Activated B cell treated with CpG ODN at 0.5 μM for 24 hours (primary cell): ENCODE measurements around the gene CD79A. TPM values are rescaled to one million over a fixed set of nuclear protein-coding genes. Genes with fewer than 3 reads are reported as not detected.

Experiments
- ATAC-seq: fragments of 200-7000 bp; cut with Tn5 transposase; one replicate; pipeline ENCODE4 v1.10.0; 2021; ENCODE audit warnings: low read depth, mild to moderate bottlenecking, moderate library complexity
- CTCF ChIA-PET: fragments of 350-600 bp; sonication (Branson Sonifier 250); formaldehyde crosslinking; loops from one replicate; lab custom pipeline; 2021; ENCODE audit warnings: antibody characterized with exemption; lab: Charles Lee
- POLR2A ChIA-PET: fragments of 350-600 bp; sonication (Branson Sonifier 250); formaldehyde crosslinking; loops from one replicate; lab custom pipeline; 2021; ENCODE audit warnings: antibody characterized with exemption; lab: Charles Lee
- DNase-seq: peaks from one replicate; pipeline ENCODE4 v3.0.0; 2022
- H3K27ac Mint-ChIP-seq: one replicate; pipeline ENCODE4 v1.8.0; 2020; ENCODE audit warnings: mixed read lengths
- H3K27me3 Mint-ChIP-seq: one replicate; pipeline ENCODE4 v1.8.0; 2021; ENCODE audit warnings: mixed read lengths
- H3K36me3 Mint-ChIP-seq: one replicate; pipeline ENCODE4 v1.8.0; 2021; ENCODE audit warnings: low read depth, mixed read lengths
- H3K4me1 Mint-ChIP-seq: one replicate; pipeline ENCODE4 v1.8.0; 2021; ENCODE audit warnings: mixed read lengths
- H3K4me3 Mint-ChIP-seq: one replicate; pipeline ENCODE4 v1.8.0; 2020; ENCODE audit warnings: mild to moderate bottlenecking, mixed read lengths
- H3K9me3 Mint-ChIP-seq: one replicate; pipeline ENCODE4 v1.8.0; 2020; ENCODE audit warnings: mixed read lengths
- CTCF ChIP-seq: fragments of 200-600 bp; IDR thresholded peaks from one replicate; pipeline ENCODE4 v1.8.0; 2022; ENCODE audit warnings: antibody characterized with exemption, mild to moderate bottlenecking
- intact Hi-C: fragments of 100-400 bp; cut with micrococcal nuclease; formaldehyde crosslinking; loops from one replicate; pipeline ENCODE4 v1.15.1; 2024
- total RNA-seq: library from RNA; stranded (reverse); gene quantifications from 2 replicates; pipeline ENCODE4 v1.2.3, GENCODE V29; 2022

The CD79A gene
- total RNA-seq, 1 donor from 2014 or later: 889 TPM

- no peak for TF ChIP-seq CTCF
- ChIA-PET POLR2A (no interaction called here), CTCF (no interaction called here)
- Mint-ChIP-seq H3K36me3 (no peaks in the 10 kb centered on the region), H3K27me3 (peaks cover 14% of the 10 kb centered on the region), H3K4me1 (peaks cover 38% of the 10 kb centered on the region), H3K4me3 (no peak overlapping the region), H3K9me3 (no peaks in the 10 kb centered on the region), H3K27ac (no peak overlapping the region)
- intact Hi-C loops: no loop called here
- no peak for ATAC-seq
- DNase-seq: no peak
These were observed 48.3 kb downstream of the CD79A start for GRCh38 chr19:41925208-41926003.

GRCh38 chr19:41926028-41926762, 49.1 kb downstream of the CD79A start:
- H3K4me3 Mint-ChIP-seq: no peak overlapping the region
- H3K4me1 Mint-ChIP-seq: peaks cover 41% of the 10 kb centered on the region
- POLR2A ChIA-PET: interaction anchor here (5.5 kb wide), 1 partner anchor 50 kb away, joined by 44 read pairs; the partner anchor contains the start of gene CD79A
- peaks cover 12% of the 10 kb centered on the region for H3K27me3 Mint-ChIP-seq
- intact Hi-C loops: no loop called here
- DNase-seq (no peak), ATAC-seq (no peak)
- CTCF ChIA-PET: no interaction called here
- no peak for TF ChIP-seq CTCF
- no peaks in the 10 kb centered on the region for H3K9me3 Mint-ChIP-seq
- H3K27ac Mint-ChIP-seq: no peak overlapping the region
- no peaks in the 10 kb centered on the region for H3K36me3 Mint-ChIP-seq

GRCh38 chr19:41926763-41927496, 49.9 kb downstream of the CD79A start:
- H3K9me3 Mint-ChIP-seq: no peaks in the 10 kb centered on the region
- no peak overlapping the region for H3K4me3 Mint-ChIP-seq
- intact Hi-C loops: no loop called here
- H3K36me3 Mint-ChIP-seq: no peaks in the 10 kb centered on the region
- DNase-seq (no peak), ATAC-seq (no peak)
- TF ChIP-seq CTCF: no peak
- POLR2A ChIA-PET: interaction anchor here (1.1 to 5.5 kb wide), 5 partner anchors 19 to 67 kb away, joined by 3 to 44 read pairs (median 12); partner anchors contain the start of genes CD79A and RPS19
- CTCF ChIA-PET: interaction anchor here (1.5 kb wide), 1 partner anchor 67 kb away, joined by 5 read pairs; the partner anchor contains the start of gene RPS19
- H3K4me1 Mint-ChIP-seq: peaks cover 39% of the 10 kb centered on the region
- H3K27me3 Mint-ChIP-seq: peaks cover 10% of the 10 kb centered on the region
- no peak overlapping the region for H3K27ac Mint-ChIP-seq

- Mint-ChIP-seq H3K4me1 (peaks cover 37% of the 10 kb centered on the region), H3K4me3 (no peak overlapping the region)
- POLR2A ChIA-PET: interaction anchor here (1.0 to 5.5 kb wide), 6 partner anchors 18 to 68 kb away, joined by 3 to 44 read pairs (median 8); partner anchors contain the start of genes CD79A and RPS19
These were observed 50.6 kb downstream of the CD79A start for GRCh38 chr19:41927497-41928192.

More at GRCh38 chr19:41927497-41928192, 50.6 kb downstream of the CD79A start:
- no peak overlapping the region for H3K27ac Mint-ChIP-seq
- H3K9me3 Mint-ChIP-seq: no peaks in the 10 kb centered on the region
- ATAC-seq (peak; percentile 35), DNase-seq (no peak)
- CTCF ChIA-PET: interaction anchor here (0.6 to 1.5 kb wide), 3 partner anchors 19 to 68 kb away, joined by 3 to 5 read pairs (median 4); partner anchors contain the start of gene RPS19
- peaks cover 5% of the 10 kb centered on the region for H3K27me3 Mint-ChIP-seq
- no peak for TF ChIP-seq CTCF
- no peaks in the 10 kb centered on the region for H3K36me3 Mint-ChIP-seq
- intact Hi-C loops: loop anchor here (2.0 kb wide), 2 partner anchors 13 to 17 kb away; no protein-coding TSS in a partner anchor
